Duodenal mucosa (tissue), 2 donors: ENCODE measurements around the gene IRF2BP1.
A peak's percentile ranks its signal among the peaks of the same experiment; 100 is the strongest.
"Not testable (repeated sequence)": the region's sequence is repeated elsewhere in the genome, so short reads cannot be mapped to it uniquely, and the experiment has no call there.

Experiments
- H3K27ac ChIP-seq: one replicate; pipeline ENCODE4 v1.7.0; 2013; ENCODE audit warnings: low read depth, low read length
- H3K27me3 ChIP-seq, 2 donors: one replicate each; pipeline ENCODE4 v1.7.0; 2013; ENCODE audit warnings: low read length in 2 of 2, control low read depth in 1 of 2; ENCODE audit not compliant: insufficient read depth in 2 of 2, control insufficient read depth in 1 of 2
- H3K36me3 ChIP-seq, 2 donors: one replicate each; pipeline ENCODE4 v1.7.0; 2013; ENCODE audit warnings: low read length in 2 of 2, control low read depth in 1 of 2; ENCODE audit not compliant: insufficient read depth in 2 of 2, control insufficient read depth in 1 of 2
- H3K4me1 ChIP-seq, 2 donors: one replicate each; pipeline ENCODE4 v1.7.0; 2013; ENCODE audit warnings: low read length in 2 of 2, control low read depth in 1 of 2; ENCODE audit not compliant: insufficient read depth in 2 of 2, control insufficient read depth in 1 of 2
- H3K4me3 ChIP-seq, 2 donors: one replicate each; pipeline ENCODE4 v1.7.0; 2013; ENCODE audit warnings: low read length in 2 of 2, low read depth in 1 of 2
- H3K9ac ChIP-seq, 2 donors: one replicate each; pipeline ENCODE4 v1.7.0; 2013; ENCODE audit warnings: low read length in 2 of 2, low read depth in 1 of 2
- H3K9me3 ChIP-seq, 2 donors: one replicate each; pipeline ENCODE4 v1.7.0; 2013; ENCODE audit warnings: low read length in 2 of 2, control low read depth in 1 of 2; ENCODE audit not compliant: control insufficient read depth in 1 of 2

Gene IRF2BP1

GRCh38 chr19:45902651-45903625, 17.0 kb upstream of the IRF2BP1 start:
- Histone ChIP-seq H3K27ac (no peak overlapping the region), H3K36me3 (peaks cover 6 to 10% of the 10 kb centered on the region in 2 donors), H3K9ac (peak overlapping the region; percentile 62 to 91), H3K9me3 (no peaks in the 10 kb centered on the region), H3K27me3 (no peaks in the 10 kb centered on the region), H3K4me3 (peak overlapping the region; percentile 92 to 95), H3K4me1 (peaks cover 12 to 19% of the 10 kb centered on the region in 2 donors)

- H3K9ac ChIP-seq: peak within 1 kb of the TSS; percentile 71 to 91
- H3K27me3 ChIP-seq: no peaks in the 10 kb centered on the region
- H3K4me3 ChIP-seq: peak within 1 kb of the TSS; percentile 92 to 95
- H3K36me3 ChIP-seq: peaks cover 6 to 15% of the 10 kb centered on the region in 2 donors
- H3K4me1 ChIP-seq: peaks cover 12 to 19% of the 10 kb centered on the region in 2 donors
- H3K27ac ChIP-seq: no peak within 1 kb of the TSS
- no peaks in the 10 kb centered on the region for H3K9me3 ChIP-seq
Measured at GRCh38 chr19:45901912-45902650, 16.1 kb upstream of the IRF2BP1 start, which contains the start of gene MYPOP. MYPOP (minus strand) TSS chr19:45902613; CDS start chr19:45901773, 840 bp downstream.

GRCh38 chr19:45901432-45901911, 15.5 kb upstream of the IRF2BP1 start:
- Histone ChIP-seq H3K9me3 (no peaks in the 10 kb centered on the region), H3K4me1 (peaks cover 12 to 19% of the 10 kb centered on the region in 2 donors), H3K27me3 (no peaks in the 10 kb centered on the region), H3K27ac (no peak overlapping the region), H3K36me3 (peaks cover 6 to 17% of the 10 kb centered on the region in 2 donors), H3K4me3 (peak overlapping the region; percentile 85 to 88), H3K9ac (no peak overlapping the region)

- Histone ChIP-seq H3K9me3 (no peaks in the 10 kb centered on the region), H3K4me3 (peak overlapping the region; percentile 85 to 88), H3K9ac (no peak overlapping the region), H3K27ac (no peak overlapping the region), H3K4me1 (peaks cover 12 to 19% of the 10 kb centered on the region in 2 donors), H3K36me3 (peaks cover 6 to 17% of the 10 kb centered on the region in 2 donors), H3K27me3 (no peaks in the 10 kb centered on the region)
Measured at GRCh38 chr19:45900738-45901431, 14.9 kb upstream of the IRF2BP1 start.

GRCh38 chr19:45899919-45900589, 14.1 kb upstream of the IRF2BP1 start:
- no peaks in the 10 kb centered on the region for H3K27me3 ChIP-seq
- peaks cover 6 to 20% of the 10 kb centered on the region in 2 donors for H3K36me3 ChIP-seq
- H3K27ac ChIP-seq: no peak overlapping the region
- H3K4me1 ChIP-seq: peaks cover 12 to 19% of the 10 kb centered on the region in 2 donors
- no peak overlapping the region for H3K9ac ChIP-seq
- no peaks in the 10 kb centered on the region for H3K9me3 ChIP-seq
- H3K4me3 ChIP-seq: no peak overlapping the region

GRCh38 chr19:45899253-45899652, 13.3 kb upstream of the IRF2BP1 start:
- no peaks in the 10 kb centered on the region for H3K9me3 ChIP-seq
- peaks cover 6 to 20% of the 10 kb centered on the region in 2 donors for H3K36me3 ChIP-seq
- no peak overlapping the region for H3K27ac ChIP-seq
- H3K9ac ChIP-seq: no peak overlapping the region
- H3K27me3 ChIP-seq: no peaks in the 10 kb centered on the region
- H3K4me1 ChIP-seq: peaks cover 12 to 19% of the 10 kb centered on the region in 2 donors
- H3K4me3 ChIP-seq: no peak overlapping the region

- no peak overlapping the region for H3K4me3 ChIP-seq
- H3K9me3 ChIP-seq: no peaks in the 10 kb centered on the region
- peaks cover 7 to 12% of the 10 kb centered on the region in 2 donors for H3K4me1 ChIP-seq
- no peak overlapping the region for H3K9ac ChIP-seq
- H3K36me3 ChIP-seq: peaks cover 6 to 20% of the 10 kb centered on the region in 2 donors
- H3K27me3 ChIP-seq: no peaks in the 10 kb centered on the region
- H3K27ac ChIP-seq: no peak overlapping the region
Measured at GRCh38 chr19:45897261-45897812, 11.4 kb upstream of the IRF2BP1 start.

- H3K27me3 ChIP-seq, H3K4me3 ChIP-seq, H3K4me1 ChIP-seq, H3K9ac ChIP-seq, H3K9me3 ChIP-seq, H3K27ac ChIP-seq: not testable (repeated sequence)
- peaks cover 6 to 20% of the 10 kb centered on the region in 2 donors for H3K36me3 ChIP-seq
Measured at GRCh38 chr19:45895983-45896599, 10.2 kb upstream of the IRF2BP1 start.

GRCh38 chr19:45895519-45895972, 9.6 kb upstream of the IRF2BP1 start:
- no peak overlapping the region for H3K27ac ChIP-seq
- no peak overlapping the region for H3K9ac ChIP-seq
- H3K4me3 ChIP-seq: no peak overlapping the region
- no peaks in the 10 kb centered on the region for H3K27me3 ChIP-seq
- peaks cover 0 to 2% of the 10 kb centered on the region in 2 donors for H3K4me1 ChIP-seq
- H3K9me3 ChIP-seq: no peaks in the 10 kb centered on the region
- peaks cover 6 to 20% of the 10 kb centered on the region in 2 donors for H3K36me3 ChIP-seq
